Ureter (tissue), 1 donor: ENCODE measurements around the gene WNK2. TPM values are rescaled to one million over a fixed set of nuclear protein-coding genes. Genes with fewer than 3 reads are reported as not detected.

ENCODE experiments used
- DNase-seq: peaks from one replicate; pipeline ENCODE4 v3.0.0-alpha.2; 2020; ENCODE audit warnings: low spot score
- total RNA-seq: library from RNA; stranded (reverse); gene quantifications from one replicate; pipeline ENCODE4 v1.2.4, GENCODE V29; 2023
- donor health status: DM: yes; HTN: yes; CAD: no.

WNK2 gene
- total RNA-seq, 1 donor from 2014 or later, result 40.0 TPM

DNA sequence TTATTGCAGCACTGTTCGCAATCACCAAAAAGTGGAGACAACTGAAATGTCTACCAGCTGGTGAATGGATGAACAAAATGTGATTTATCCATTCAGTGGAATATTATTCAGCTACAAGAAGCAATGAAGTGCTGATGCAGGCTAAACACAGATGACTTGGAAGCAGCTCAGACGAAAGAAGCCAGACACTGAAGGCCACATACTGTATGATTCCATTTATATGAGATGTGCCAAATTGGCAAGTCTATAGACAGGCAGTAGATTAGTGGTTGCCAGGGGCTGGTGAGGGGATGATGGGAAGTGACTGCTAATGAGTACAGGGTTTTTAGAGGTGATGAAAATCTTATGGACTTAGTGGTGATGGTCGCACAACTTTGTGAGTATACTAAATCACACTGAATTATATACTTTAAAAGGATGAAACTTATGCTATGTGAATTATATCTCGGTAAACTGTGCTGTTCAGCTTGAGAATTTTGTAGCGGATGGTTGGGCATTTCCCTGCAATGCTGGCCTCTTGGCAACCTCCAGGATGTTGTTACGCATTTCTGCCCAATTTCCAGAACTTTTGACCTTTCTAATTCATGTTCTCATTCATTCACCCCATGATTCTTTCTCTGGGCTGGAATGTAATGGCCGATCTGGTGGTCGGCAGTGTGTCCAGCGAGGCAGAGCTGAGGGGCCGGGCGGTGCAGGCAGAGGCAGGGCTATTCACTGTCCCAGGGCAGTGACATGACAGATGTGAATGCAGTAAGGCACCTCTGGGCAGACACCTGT is 22.0 kb upstream of the WNK2 start:
- DNase-seq, result no peak

DNA sequence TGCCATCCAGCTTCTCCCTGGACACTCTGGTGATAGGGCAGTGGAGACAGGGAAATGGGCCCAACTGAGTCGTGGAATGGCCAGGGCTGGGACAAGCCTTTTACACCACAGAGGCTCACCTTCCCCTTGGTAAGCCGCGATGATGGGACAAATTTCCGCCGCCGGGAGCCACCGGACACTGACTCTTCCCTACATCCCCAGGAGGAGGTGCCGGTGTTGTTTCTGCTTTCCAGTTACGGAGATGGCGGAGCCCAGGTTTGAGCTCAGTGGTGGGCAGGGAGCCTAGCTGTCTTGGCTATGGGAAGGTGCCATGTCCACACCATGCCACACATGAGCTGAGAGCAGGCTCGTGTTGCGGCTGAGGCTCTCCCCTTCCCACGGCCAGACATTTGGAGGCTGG is 19.9 kb upstream of the WNK2 start:
- no peak for DNase-seq

DNA sequence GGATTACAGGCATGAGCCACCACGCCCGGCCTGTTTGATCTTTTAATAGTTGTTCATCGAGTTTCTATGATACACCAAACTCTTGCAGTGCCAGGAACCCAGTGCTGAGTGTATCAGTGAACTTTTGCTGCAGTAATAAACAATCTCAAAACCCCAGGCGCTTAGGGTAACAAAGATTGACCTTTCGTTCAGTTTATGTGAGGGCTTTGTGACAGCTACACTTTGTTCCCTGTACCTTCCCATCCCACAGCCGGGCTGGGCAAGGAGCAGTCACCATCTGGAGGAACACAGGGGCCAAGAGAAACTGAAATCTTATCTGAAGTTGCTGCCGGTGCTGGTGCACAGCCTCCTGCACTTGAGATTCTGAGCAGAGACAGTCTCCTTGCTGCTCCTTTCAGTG is 17.2 kb upstream of the WNK2 start:
- DNase-seq, result no peak

DNA sequence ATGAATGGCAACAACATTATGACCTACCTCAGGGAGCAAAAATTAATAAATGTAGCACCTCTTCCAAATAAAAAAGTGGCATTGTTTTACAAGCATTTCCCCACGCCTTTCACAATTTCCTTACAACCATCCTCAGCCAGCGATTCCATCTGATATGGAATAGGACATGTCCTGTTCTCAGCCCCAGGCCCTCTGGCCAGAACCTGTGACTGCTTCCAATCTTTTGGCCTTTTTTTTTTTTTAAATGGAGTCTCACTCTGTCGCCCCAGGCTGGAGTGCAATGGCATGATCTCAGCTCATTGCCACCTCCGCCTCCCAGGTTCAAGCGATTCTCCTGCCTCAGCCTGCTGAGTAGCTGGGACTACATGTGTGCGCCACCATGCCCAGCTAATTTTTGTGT is 16.8 kb upstream of the WNK2 start:
- no peak for DNase-seq

DNA sequence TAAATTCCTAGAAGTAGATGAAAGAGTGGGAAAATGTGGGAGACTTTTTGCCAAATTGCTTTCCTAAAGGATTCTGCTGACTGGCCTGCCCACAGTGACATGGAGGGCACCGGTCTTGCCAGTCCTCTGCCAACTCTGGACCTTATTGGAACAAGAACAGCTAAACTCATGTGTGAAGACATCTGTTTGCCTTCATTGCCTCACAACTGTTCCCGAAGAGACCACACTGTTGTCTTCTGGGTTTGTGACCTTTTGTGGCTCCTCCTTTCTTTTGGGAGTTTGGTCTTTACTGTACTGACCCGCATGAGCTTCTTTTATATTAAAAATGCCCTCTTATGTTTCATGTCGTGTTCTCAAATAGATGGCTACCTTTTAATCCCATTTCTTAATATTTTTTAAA is 16.1 kb upstream of the WNK2 start:
- DNase-seq, result no peak

DNA sequence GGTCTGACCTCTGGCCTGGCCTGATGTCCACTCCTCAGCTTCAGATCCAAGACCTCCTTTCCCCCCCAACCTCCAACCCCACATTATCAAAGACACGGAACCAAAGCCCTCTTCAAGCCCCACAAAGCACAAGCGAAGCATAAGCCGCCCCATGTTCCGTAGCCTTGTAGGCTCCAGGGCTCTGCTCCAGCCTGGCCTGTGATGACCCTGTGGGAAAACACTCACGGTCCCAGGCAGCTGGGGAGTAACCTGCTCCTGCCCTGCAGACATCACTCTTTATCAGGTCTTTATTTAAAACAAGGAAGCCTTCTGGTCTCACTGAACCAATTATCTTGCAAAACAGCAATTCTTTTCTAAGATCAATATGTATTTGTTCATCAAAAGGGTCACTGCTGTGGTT is 15.4 kb upstream of the WNK2 start:
- DNase-seq, result no peak

DNA sequence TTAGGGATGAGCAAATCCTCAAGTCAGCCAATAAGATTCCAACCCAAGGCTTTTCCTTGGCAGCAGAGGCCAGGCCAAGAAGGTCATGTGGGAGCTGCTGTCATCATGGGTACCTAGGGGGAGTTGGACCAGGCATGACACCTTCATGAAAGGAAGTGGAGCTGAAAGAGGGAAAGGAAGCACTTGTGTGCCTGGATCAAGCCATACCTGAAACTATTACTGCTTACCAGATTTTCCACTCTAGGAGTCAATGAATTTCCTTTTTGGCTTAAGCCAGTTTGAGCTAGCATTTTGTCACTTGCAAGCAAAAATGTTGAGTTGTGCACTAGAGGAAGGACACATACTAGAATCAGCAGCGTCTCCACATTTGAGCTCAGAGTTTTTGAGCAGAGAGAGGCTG is 14.5 kb upstream of the WNK2 start:
- DNase-seq, result no peak

DNA sequence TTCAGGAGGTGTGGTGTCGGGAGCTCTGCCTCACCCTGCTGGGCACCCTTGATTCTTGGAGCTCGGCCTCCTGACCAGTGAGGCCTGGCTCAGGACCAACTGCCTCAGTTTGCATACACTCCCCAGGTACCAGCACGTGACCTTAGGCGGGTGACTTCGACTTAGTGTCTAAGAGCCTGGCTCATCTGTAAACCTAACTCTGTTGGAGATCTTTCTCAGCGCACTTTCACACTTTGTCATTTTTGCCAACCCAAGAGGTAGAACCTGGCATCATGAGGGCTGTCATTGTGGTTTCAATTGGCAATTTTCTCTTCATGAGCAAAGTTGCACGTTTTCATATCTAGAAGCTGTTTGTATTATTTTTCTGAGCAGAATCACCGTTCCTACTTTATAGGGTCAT is 13.4 kb upstream of the WNK2 start:
- DNase-seq, result no peak

DNA sequence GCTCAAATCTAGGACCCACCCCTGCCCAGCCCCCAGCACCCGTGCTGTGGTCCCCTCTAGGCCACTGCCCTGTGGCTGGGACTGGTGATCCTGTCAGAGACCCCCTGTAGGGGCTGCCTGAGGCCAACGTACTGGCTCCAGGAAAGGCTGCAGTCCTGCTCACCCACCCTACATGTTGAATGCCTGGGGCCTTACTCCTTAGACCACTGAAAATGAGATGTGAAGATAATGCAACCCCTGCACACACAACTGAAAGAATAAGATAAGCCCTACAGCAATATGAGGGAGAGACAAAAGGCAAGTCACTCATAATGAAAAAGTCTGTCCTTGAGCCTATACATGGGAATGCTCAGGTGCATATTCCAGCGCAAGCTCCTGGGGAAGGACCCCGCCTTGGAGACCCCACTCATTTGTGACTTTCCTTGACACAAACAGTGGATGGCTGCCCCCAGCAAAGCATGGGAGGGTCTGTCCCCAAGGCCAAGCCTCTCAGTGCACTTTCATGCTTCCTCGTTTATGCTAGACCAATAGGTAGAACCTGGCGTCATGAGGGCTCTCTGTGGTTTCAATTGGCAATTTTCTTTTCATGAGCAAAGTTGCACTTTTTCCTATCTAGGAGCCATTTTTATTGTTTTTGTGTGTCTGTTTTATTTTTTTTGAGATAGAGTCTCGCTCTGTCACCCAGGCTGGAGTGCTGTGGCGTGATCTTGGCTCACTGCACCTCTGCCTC is 12.5 kb upstream of the WNK2 start:
- DNase-seq, result no peak

DNA sequence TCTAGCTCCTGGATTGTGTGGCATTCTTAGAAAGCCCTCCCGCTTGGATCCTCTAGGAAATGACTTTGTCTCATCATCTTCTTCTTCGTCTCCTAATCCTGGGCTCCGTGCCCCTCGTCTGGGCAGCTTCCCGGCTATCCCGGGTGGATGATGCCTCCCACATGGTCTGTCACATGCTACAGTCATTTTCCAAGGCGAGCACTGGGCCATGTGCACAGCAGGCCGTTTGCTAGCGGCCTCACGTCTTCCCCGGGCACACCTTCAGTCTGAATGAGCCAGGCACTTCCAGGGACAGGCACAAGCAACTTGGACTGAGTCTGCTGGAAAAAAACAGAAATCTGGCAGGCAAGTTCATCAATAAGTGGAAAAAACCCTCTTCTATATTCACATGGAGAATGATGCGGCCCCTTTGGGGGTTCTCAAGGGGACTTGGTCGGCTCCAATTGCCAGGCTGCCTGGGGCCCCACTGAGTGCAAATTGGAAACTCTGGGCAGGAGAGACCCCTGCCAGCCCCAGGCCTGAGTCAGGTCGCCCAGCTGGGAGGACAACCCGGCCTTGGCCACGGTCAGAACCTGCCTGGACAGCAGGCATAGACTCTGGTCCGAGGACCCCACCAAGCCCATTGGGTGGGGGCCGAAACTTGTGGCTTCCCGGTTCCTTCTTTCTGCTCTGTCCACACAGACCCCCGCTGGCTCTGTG is 11.1 kb upstream of the WNK2 start:
- no peak for DNase-seq

DNA sequence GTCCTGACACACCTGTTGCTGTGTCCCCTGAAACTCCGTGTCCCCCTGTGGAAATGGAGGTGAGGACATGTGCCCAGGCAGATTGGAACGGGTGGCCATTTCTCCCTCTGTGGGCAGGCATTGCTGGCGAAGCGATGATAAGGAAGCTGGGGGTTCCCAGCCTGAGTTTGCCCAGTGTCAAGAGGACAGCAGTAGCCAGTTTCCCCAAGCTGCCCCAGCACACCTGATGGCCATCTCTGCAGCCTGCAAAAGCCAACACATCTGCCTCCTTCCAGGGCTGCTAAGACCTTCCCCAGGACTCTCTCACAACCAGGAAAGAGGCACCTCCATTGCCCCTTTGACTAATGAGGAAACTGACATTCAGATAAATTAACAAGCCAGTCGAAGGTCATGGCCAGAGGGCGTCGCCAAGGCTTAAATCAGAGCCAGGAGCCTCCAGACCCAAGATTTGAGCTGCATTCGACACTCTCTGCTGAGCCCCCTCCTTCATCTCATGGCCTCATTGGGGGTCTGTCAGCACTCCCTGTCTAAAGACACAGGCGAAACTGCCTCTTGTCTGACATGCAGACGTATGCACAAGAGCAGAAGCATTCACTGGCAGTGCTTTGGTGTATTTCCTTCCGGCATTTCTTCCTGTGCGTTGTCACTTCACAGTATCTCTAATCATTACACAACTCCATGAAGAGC is 10.4 kb upstream of the WNK2 start:
- DNase-seq, result no peak

DNA sequence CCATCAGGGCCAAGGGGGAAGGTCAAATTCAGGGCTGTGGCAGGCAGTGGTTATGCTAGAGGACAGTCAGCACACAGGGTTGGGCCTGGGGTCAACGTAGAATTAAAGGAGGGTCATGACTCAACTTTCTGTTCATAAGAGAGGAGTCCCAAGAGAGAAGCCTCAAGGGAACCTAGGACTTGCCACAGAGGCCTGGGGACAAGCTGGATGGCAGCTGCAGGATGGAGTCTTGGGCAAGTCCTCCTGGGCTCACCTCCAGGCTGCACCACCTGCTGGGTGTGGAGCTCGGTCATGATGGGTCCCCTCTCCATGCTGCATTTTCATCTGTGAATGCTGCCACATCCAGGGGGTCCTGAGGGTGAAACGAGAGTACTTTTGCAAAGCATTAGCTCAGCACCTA is 9.0 kb upstream of the WNK2 start:
- no peak for DNase-seq

DNA sequence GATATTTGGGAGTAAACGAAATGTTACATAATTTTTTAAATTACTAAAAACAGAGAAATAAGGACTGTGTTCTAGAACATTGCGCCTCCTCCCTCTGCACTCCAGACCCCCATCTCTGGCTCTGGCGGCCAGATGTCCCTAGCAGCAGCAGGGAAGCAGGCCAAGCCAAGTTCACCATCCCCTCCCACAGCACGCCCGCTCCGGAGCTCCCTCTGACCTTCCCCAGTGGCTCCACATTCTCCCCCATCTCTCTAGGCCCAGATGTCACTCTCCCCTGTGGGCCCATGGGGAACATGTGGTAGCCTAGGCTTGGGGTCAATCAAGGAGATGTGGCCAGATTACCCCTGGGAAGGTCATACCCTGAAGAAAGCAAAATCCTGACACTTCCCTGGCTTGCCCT is 6.3 kb upstream of the WNK2 start:
- DNase-seq, result no peak

DNA sequence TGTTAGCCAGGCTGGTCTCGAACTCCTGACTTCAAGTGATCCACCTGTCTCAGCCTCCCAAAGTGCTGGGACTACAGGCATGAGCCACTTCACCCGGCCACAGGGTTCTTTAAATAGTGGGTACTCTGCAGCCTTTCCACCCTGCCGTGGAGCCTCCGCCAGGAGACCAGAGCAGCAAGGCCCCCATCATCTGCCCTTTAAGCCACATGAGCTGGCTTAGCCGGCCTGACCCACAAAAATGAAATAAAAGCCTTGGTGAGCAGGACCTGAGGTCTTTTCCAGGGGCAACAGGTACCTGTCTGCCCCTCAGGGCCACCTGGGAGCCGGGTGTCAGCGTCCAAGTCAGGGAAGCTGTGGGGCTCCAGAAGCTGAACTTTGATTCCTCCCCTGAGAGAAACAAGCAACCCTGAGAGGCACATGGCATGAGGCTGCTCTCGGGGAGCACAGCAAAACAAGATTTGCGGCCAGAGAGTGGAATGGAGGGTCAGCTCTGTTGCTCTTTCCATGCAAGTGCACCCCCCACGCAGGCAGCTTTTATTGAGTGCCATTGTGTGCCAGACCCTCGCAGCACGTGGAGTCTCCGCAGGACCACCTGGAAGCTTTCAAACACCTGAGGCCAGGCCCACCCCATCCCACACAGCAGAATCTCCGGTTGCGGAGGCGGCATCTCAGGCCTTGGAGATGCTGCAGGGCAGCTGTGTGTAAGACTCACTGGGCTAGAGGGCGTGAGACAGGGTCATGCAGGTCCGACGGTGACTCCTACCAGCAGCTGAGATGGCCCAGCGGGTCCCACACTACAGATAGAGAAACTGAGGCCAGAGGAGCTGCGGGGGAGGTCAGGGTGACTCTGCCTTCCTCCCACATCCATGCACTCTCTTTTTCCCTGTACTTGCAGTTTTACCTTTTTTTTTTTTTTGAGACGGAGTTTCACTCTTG is 4.8 kb upstream of the WNK2 start:
- DNase-seq, result no peak

DNA sequence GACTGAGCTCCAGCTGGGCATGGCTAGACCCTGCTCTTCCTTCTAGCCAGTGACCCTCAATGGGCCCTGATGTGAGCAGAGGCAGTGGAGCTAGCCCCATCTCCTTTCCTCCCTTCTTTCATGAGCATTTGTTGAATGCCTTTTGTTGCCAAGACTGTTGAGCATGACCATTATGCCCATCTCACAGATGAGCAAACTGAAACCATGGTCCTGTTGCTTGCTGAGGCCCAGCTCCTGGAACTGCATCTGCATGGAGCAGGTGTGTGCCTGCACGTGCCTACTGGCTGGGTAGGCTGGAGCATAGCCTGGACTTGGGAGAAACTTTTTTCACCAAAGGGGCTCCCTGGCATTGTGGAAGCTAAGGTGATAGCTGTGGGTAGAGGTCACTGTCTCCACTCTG is 3.0 kb upstream of the WNK2 start:
- no peak for DNase-seq

DNA sequence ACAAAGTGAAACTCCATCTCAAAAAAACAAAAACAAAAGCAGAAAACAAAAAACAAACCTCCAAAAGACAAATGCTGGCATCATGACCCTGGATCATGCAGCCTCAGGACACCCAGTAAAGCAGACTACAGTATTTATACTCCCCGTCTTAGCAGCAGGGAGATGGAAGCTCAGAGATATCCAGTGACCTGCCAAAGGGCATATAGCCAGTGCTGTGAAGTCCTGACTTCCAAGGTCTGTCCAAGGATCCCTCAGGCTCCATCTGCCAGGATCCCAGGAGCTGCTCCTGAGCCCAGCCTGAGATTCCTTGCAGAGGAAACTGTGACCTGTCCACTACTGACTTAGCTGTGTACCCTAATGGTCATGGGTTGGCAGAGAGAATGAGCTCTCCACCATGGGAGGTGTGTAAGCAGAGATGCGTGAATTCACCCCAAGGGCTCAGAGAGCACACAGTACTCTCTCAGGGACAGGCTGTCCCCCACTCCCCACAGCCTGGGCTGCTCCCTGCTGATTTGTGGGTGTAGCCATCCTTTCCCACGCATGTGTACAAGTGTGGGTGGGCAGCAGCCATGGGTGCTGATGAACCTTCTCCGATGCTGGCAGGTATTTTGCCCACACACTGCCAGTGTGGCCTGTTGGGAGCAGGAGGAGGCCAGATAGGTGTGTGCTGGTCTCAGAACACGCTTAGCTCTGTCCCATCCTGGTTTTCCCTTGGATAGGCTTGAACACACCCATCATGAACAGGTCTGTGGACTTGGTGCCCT is 2.1 kb upstream of the WNK2 start:
- DNase-seq, result no peak

DNA sequence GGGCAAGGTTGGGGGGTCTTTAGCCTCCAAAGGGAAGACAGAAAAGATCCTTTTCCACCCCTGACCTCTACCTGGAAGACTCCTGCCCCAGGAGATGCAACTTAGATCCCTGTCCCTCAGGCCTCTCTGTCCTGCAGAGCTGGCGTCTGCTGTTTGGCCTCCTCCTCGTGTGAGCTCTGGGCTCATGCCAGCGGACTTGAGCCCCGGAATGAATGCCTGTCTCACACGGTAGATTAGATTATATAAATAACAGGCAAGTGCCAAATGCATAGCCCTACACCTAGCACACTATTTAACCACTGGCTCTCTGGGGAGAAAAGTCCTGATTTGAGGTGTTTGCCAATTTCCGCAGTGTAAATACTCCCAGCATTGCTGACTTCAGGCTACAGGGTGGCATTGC is 1.4 kb upstream of the WNK2 start:
- DNase-seq, result no peak

DNA sequence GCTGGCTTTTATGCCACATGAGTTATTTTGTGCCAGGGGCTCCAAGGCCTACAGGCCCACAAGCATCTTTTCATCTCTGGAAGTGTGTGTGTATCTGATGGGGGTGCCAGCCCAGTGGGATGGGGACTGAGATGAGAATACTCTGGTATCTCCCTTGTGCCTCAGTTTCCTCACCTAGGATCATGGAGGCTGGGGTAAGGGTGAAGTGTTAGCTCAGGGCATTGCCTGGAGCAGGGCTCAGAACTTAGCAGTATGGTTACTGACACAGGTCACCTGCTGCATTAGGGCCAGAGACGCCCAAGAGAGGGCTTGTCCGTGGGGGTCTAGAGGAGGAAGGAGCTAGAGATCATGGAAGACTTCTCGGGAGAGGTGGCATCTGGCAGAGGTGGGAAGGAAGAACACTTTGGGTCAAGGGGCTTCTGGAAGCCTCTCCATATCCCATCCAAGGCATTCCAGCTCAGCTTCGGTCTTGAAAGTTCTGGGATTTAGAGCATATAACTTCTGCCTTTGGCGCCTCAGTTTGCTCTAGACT is 742 bp upstream of the WNK2 start:
- no peak for DNase-seq

DNA sequence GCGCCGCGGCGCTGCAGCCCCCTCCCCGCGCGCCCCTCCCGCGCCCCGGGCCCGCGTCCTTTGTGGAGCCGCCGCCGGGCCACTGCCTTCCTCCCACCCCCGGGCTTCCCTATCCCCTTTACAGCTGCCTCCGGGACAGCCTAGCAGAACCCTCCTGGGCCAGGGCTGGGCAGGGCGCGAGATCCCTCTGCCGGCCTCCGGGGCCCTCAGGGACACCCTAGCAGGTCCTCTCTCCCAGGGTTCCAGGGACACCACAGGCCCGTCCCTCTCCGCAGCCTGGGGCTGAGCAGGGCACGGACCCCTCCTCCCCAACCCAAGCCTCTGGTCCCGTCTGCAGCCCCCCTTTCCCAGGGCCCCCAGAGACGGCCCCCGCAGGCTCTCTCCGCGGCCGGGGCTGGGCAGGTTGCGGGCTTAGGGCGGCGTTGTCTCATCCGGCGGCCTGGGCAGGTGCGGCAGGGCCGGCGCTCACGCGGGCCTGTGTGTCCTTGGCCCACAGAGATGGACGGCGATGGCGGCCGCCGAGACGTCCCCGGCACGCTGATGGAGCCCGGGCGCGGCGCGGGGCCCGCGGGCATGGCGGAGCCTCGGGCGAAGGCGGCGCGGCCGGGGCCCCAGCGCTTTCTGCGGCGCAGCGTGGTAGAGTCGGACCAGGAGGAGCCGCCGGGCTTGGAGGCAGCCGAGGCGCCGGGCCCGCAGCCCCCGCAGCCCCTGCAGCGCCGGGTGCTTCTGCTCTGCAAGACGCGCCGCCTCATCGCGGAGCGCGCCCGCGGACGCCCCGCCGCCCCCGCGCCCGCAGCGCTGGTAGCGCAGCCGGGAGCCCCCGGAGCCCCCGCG is 710 bp downstream of the WNK2 start:
- no peak for DNase-seq
